GM18909 (cell line): ENCODE measurements around the gene CHCHD10.

Source experiments
- ATAC-seq: cut with Tn5 transposase; IDR thresholded peaks from one replicate; pipeline ENCODE4 v1.9.1; 2021; ENCODE audit warnings: mild to moderate bottlenecking; ENCODE audit not compliant: unreplicated experiment, poor library complexity

The CHCHD10 gene

DNA sequence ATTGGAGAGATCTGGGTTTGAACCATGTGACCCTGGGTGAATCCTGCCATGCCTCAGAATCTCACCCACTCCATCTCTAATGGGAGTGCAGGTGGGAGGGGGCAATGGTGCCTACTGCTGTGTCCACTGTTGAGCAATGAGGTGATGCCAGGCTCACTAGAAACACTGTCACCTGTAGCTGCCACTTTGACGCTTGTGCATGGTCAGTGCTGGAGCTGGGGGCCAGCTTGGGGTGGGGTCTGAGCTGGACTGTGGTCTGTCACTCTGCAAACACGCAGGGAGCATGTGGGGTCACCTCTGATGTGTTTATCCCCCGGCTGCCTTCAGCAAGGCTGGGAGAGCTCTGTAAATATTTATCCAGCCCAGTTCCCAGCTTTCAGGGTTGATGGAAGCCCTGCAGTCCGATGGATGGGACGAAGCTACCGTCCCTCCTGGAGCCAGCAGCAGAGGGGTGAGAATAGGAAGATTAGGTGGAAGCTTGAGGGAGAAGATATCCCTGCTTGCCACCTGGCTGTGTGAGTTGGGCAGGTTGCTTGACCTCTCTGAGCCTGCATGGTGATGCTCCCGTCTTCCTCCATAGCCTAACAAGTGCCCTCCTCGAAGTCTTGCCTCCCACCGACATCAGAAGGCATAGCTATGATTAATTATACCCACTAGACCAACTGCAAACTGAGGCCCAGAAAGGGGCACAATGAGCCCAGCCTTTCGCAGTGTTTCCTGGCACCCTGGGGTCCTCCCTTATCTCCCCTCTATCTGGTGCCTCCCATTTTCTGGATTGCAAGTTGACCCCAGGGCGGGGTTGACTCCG is 6.5 kb upstream of the CHCHD10 start:
- ATAC-seq = no peak

DNA sequence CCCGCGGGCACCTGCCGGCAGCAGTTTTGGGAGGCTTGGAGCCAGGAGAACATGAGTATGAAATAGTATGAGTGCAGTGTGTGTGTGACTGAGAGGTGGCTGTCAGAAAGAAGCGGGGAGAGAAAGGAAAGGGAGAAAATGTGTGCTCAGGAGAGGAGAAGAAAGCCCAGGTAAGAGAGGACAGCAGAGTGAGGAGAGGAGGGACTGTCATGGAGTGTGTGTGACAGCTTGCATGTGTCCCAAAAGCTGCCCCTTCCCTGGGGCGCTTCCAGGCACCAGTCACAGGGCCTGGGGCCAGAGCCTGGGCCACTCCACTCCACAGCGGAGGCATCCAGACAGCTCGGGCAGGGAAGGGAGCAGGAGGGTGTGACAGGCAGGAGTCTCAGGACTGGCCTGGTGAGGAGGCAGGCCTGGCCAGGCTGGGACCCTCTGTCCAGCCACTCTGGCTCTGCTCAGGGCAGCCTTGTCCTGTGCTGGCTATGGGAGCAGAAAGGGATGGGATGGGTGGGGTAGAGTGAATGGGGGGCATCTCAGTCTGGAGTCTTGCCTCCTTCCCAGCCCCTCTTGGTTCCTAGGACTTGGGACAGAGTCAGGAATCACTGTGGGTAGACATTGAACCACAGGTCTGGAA is 5.8 kb upstream of the CHCHD10 start:
- ATAC-seq = no peak

DNA sequence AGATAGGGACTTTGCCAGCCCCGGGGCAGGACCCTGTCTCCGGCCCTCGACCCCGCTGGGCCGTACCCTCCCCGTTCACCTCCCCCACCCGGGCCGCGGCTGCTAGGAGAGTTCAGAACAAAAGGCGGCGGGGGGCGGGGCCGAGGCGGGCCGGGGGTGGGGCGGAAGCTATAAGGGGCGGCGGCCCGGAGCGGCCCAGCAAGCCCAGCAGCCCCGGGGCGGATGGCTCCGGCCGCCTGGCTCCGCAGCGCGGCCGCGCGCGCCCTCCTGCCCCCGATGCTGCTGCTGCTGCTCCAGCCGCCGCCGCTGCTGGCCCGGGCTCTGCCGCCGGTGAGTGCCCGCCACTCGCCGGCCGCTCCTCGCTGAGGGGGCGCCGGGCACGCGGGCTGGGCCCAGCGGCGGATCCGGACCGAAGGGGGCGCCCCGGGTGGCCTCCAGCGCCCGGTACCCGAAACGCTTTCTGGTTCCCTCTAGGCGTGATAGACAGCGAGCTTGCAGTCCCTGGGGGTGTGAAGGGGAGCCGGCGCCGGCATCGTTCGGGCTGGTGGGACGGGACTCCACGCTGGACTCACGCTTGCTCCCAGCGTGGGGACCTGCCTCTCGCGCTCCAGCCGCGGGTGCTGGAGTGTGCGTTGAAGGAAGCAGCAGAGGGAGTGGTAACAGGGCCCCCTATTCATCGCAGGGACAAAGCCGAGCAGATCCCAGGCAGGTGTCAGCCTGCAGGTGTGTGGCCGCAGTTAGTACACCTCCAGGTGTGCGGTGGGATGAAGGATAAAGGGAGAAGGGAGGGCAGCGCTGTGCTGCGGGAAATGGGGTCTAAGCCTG is 5.1 kb upstream of the CHCHD10 start, which contains the start of gene MMP11:
TSS of gene MMP11 (plus strand) at position 201 of the 825 bp plus-strand sequence. CDS start at position 223, 22 bp downstream.
- no peak for ATAC-seq

DNA sequence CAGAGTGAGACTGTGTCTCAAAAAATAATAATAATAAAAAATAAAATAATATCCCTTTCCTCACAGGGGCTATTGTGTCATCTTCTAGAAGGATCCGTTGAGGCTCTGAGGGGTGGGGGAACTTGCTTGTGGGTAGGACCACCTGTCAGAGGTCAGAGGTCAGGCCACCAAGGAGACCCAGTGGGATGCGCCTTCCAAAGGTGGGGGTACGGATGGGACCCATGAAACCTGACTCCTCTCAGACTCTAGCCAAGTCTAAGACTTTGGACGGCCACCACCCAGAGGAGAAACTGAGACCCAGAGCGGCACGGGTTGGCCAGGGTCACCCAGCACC is 4.5 kb upstream of the CHCHD10 start:
- ATAC-seq = no peak

GRCh38 chr22:23769321-23769965 is 1.7 kb upstream of the CHCHD10 start:
- no peak for ATAC-seq

DNA sequence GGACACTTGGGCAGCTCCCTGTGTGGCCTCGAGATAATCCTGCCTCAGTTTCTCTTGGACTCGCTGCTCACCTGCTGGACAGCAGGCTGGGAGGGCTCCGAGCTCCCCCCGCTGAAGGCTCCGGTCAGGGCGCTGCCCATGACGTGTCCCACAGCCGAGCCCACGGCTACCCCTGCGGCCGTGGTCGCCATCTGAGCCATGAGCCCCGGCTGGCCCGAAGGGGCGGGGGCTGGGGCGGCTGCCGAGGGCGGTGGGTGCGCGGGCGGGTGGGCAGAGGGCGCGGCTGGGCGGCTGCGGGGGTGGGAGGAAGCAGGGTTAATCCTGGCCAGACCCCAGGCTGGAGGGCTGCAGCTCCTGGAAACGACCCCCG is 484 bp downstream of the CHCHD10 start:
- no peak for ATAC-seq

- ATAC-seq = no peak
Measured at GRCh38 chr22:23764899-23765881, 2.6 kb downstream of the CHCHD10 start.

- no peak for ATAC-seq
Measured at GRCh38 chr22:23763954-23764353, 3.8 kb downstream of the CHCHD10 start.

DNA sequence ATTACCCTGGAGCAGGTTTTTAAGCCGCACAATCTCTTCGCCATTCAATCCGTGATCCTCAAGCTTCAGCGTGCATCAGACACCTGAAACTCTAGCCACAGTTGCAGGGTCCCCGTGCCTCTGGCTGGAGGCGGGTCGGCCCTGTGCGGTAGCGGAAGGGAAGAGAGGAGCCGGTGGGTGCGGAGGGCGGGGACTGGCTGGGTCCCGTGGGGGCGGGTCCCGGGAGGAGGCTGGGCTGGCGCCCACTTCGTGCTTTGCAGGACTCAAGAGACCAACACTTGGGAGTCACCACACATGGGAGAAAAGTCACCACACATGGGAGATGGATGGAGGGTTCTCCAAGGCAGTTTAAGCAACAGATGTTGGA is 4.2 kb downstream of the CHCHD10 start:
- no peak for ATAC-seq

DNA sequence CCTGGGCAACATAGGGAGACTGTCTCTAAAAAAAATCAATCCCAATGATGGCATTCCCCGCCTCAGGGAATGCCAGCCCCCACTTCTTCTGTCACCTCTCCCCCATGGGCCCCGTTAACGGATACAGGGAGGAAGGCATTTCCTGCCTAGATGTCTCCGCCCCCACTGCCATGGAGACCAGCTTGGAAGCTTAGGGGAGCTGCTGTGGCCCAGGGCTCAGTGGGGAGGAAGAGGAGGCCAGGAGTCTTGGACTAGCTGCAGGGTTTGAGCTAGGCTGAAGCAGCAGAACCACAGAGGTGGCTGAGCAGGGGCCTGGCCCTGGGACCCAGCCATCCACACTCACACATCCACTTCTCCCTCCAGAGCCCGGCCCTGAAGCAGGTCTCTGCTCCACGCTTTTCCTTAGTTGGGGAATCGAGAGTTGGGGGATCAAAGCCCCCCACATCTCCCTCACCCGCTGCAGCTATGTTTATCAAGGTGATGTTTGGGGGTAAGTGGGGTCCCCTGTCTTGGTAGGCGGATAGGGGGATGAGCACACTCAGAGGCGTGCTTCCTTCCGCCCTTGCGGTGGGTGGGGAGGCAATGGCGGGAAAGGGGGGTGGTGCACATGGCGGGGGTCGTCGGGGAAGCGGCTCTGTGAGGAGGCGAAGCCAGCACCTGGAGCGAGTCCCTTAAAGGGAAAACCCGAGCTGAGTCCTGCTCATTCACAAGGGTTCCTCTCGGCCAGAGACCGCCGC is 4.8 kb downstream of the CHCHD10 start, which contains the start of gene C22orf15:
TSS of gene C22orf15 (plus strand) at position 149 of the 737 bp plus-strand sequence. CDS start at position 466, 317 bp downstream.
- no peak for ATAC-seq

- ATAC-seq = no peak
Measured at GRCh38 chr22:23760056-23760455, 7.7 kb downstream of the CHCHD10 start.

GRCh38 chr22:23759566-23759965 is 8.2 kb downstream of the CHCHD10 start:
- no peak for ATAC-seq

DNA sequence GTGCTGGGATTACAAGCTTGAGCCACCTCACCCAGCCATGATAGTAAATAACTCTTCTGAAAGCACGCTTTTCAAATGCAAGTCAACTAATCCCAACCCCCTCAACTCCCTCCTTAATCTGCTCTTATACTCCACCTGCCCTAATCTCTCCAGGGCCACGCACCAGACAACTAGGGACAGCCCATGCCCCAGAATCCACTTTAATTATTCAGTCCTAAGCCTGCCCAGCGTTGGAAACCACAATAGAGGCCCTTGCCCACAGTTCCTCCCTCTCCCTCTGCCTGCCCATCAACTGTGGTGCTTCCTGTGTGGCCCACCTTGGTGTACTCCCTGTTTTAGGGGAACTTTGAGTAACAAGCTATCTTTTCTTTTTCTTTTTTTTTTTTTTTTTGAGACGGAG is 10.9 kb downstream of the CHCHD10 start:
- ATAC-seq = no peak

- no peak for ATAC-seq
Measured at GRCh38 chr22:23755711-23756110, 12.1 kb downstream of the CHCHD10 start.

- ATAC-seq = no peak
Measured at GRCh38 chr22:23754980-23755636, 12.7 kb downstream of the CHCHD10 start.

DNA sequence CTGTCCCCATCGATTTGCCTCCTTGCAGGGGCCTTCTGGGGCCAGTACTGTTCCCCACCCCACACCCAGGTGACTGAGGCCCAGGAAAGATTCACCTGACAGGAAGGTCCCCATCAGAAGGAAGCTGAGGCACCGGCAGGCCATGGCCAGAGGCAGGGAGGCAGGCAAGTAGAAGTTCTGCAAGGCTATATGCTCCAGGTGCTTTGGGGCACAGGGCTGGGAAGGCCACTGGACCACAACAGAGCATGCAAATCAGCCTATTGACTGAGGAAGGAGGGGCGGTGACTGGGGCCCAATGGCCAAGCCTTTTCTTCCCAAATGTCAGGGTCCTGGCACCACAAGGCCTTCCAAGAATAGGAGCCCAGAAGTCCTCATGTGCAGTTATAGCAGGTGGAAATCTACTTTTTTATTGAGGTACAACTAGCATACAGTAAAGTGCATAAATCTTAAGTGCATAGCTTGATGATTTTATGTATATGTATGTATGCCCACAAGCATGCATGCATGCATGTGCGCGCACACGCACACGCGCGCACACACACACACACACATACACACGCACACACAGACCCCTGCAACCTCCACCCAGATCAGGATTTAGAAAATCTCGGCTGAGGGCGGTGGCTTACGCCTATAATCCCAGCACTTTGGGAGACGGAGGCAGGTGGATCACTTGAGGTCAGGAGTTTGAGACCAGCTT is 13.4 kb downstream of the CHCHD10 start, which contains the start of gene VPREB3:
TSS of gene VPREB3 (minus strand) at position 206 of the 700 bp plus-strand sequence. CDS start at position 144, 62 bp downstream.
- no peak for ATAC-seq

DNA sequence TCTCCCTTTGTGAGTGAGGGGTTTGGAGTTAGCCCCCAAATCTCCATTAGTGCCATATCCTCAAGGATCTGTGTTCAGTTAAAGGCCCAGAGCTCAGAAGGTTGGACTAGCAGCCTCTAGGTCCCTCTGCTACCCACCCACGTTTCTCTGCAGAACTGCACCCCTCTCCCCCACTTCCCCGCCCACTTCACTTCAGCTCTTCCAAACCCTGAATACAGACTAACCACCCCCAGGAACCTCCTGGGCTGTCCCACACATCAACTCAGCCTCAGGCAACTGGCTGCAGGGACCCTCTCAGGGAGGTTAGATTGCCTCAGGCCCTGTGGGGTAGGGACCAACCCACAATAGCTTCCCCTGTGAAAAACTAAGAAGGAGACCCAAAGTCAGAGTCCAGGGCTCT is 14.4 kb downstream of the CHCHD10 start:
- no peak for ATAC-seq
